ENCODE data around the gene ATP2A1. TPM values are rescaled to one million over a fixed set of nuclear protein-coding genes. Genes with fewer than 3 reads are reported as not detected.
A peak's percentile ranks its signal among the peaks of the same experiment; 100 is the strongest.

The ATP2A1 gene
- total RNA-seq, 1 donor, result 0.36 TPM

- Histone ChIP-seq H2AFZ (ENCODE audit: low read length) (no peak overlapping the region), H3K36me3 (ENCODE audit: insufficient read depth, low read length) (no peaks in the 10 kb centered on the region), H3K27me3 (ENCODE audit: insufficient read depth, low read length) (no peaks in the 10 kb centered on the region), H3K79me2 (ENCODE audit: insufficient read depth, low read length) (no peaks in the 10 kb centered on the region), H3K4me1 (ENCODE audit: insufficient read depth, low read length) (peaks cover 5% of the 10 kb centered on the region), H4K20me1 (ENCODE audit: insufficient read depth, low read length) (no peaks in the 10 kb centered on the region), H3K4me3 (ENCODE audit: insufficient read depth, low read length) (no peak overlapping the region), H3K27ac (ENCODE audit: low read depth, low read length) (no peak overlapping the region), H3K9me3 (ENCODE audit: low read depth, low read length) (no peaks in the 10 kb centered on the region), H3K4me2 (ENCODE audit: insufficient read depth, low read length) (no peak overlapping the region)
- no peak for TF ChIP-seq CTCF (IDR thresholded peaks at IDR 0.05; ENCODE audit: extremely low read depth, low read depth, low read length)
- DNase-seq (ENCODE audit: insufficient read length, low spot score, missing footprints), result peak; percentile 75
These were observed 54.9 kb downstream of the ATP2A1 start for GRCh38 chr16:28933171-28933570.

- Histone ChIP-seq H3K9me3 (ENCODE audit: low read depth, low read length) (no peaks in the 10 kb centered on the region), H3K4me1 (ENCODE audit: insufficient read depth, low read length) (peaks cover 5% of the 10 kb centered on the region), H3K27me3 (ENCODE audit: insufficient read depth, low read length) (no peaks in the 10 kb centered on the region), H3K4me3 (ENCODE audit: insufficient read depth, low read length) (no peak overlapping the region), H3K36me3 (ENCODE audit: insufficient read depth, low read length) (no peaks in the 10 kb centered on the region), H3K4me2 (ENCODE audit: insufficient read depth, low read length) (no peak overlapping the region), H2AFZ (ENCODE audit: low read length) (no peak overlapping the region), H4K20me1 (ENCODE audit: insufficient read depth, low read length) (no peaks in the 10 kb centered on the region), H3K79me2 (ENCODE audit: insufficient read depth, low read length) (no peaks in the 10 kb centered on the region), H3K27ac (ENCODE audit: low read depth, low read length) (no peak overlapping the region)
- no peak for TF ChIP-seq CTCF (IDR thresholded peaks at IDR 0.05; ENCODE audit: extremely low read depth, low read depth, low read length)
- DNase-seq (ENCODE audit: insufficient read length, low spot score, missing footprints), result peak; percentile 84
These were observed 57.1 kb downstream of the ATP2A1 start for GRCh38 chr16:28935346-28935745.

- Histone ChIP-seq H2AFZ (ENCODE audit: low read length) (peak overlapping the region; percentile 88), H3K4me3 (ENCODE audit: insufficient read depth, low read length) (peak overlapping the region; percentile 57), H3K27me3 (ENCODE audit: insufficient read depth, low read length) (no peaks in the 10 kb centered on the region), H4K20me1 (ENCODE audit: insufficient read depth, low read length) (no peaks in the 10 kb centered on the region), H3K36me3 (ENCODE audit: insufficient read depth, low read length) (no peaks in the 10 kb centered on the region), H3K79me2 (ENCODE audit: insufficient read depth, low read length) (no peaks in the 10 kb centered on the region), H3K4me2 (ENCODE audit: insufficient read depth, low read length) (peak overlapping the region; percentile 73), H3K27ac (ENCODE audit: low read depth, low read length) (no peak overlapping the region), H3K9me3 (ENCODE audit: low read depth, low read length) (no peaks in the 10 kb centered on the region), H3K4me1 (ENCODE audit: insufficient read depth, low read length) (peaks cover 5% of the 10 kb centered on the region)
- DNase-seq (ENCODE audit: insufficient read length, low spot score, missing footprints), result peak; percentile 96
- TF ChIP-seq CTCF (IDR thresholded peaks at IDR 0.05; ENCODE audit: extremely low read depth, low read depth, low read length), result no peak
These were observed 57.9 kb downstream of the ATP2A1 start for GRCh38 chr16:28935924-28936783.

GRCh38 chr16:28936784-28937155 lies 58.5 kb downstream of the ATP2A1 start:
- no peak for DNase-seq (ENCODE audit: insufficient read length, low spot score, missing footprints)
- no peaks in the 10 kb centered on the region for H3K36me3 ChIP-seq (ENCODE audit: insufficient read depth, low read length)
- H3K27me3 ChIP-seq (ENCODE audit: insufficient read depth, low read length), result no peaks in the 10 kb centered on the region
- no peak overlapping the region for H3K27ac ChIP-seq (ENCODE audit: low read depth, low read length)
- H2AFZ ChIP-seq (ENCODE audit: low read length), result no peak overlapping the region
- H3K9me3 ChIP-seq (ENCODE audit: low read depth, low read length), result no peaks in the 10 kb centered on the region
- TF ChIP-seq CTCF (IDR thresholded peaks at IDR 0.05; ENCODE audit: extremely low read depth, low read depth, low read length), result no peak
- no peak overlapping the region for H3K4me3 ChIP-seq (ENCODE audit: insufficient read depth, low read length)
- H3K79me2 ChIP-seq (ENCODE audit: insufficient read depth, low read length), result no peaks in the 10 kb centered on the region
- H3K4me2 ChIP-seq (ENCODE audit: insufficient read depth, low read length), result peak overlapping the region; percentile 73
- H4K20me1 ChIP-seq (ENCODE audit: insufficient read depth, low read length), result no peaks in the 10 kb centered on the region
- peaks cover 5% of the 10 kb centered on the region for H3K4me1 ChIP-seq (ENCODE audit: insufficient read depth, low read length)

All from osteoblast (primary cell).